Karpas-422 (cell line): Measurements from ENCODE around the gene ASPHD1. TPM values are rescaled to one million over a fixed set of nuclear protein-coding genes. Genes with fewer than 3 reads are reported as not detected.
"Not testable (repeated sequence)": the region's sequence is repeated elsewhere in the genome, so short reads cannot be mapped to it uniquely, and the experiment has no call there.

Source experiments
- DNase-seq: peaks from one replicate; pipeline ENCODE4 v3.0.0-alpha.2; 2015
- H2AFZ ChIP-seq: fragments of 200-600 bp; sonication (generic); 2 replicates; pipeline ENCODE4 v1.6.1; 2014; ENCODE audit warnings: antibody characterized with exemption, low read length, mixed read lengths
- H3K27ac ChIP-seq: fragments of 200-600 bp; sonication (generic); 2 replicates; pipeline ENCODE4 v1.5.1; 2014; ENCODE audit warnings: mild to moderate bottlenecking, low read length, moderate library complexity
- H3K27me3 ChIP-seq: fragments of 200-600 bp; sonication (generic); 2 replicates; pipeline ENCODE4 v1.6.1; 2014; ENCODE audit warnings: low read length, mixed read lengths
- H3K36me3 ChIP-seq: fragments of 200-600 bp; sonication (generic); 2 replicates; pipeline ENCODE4 v1.6.1; 2014; ENCODE audit warnings: low read length, mixed read lengths; ENCODE audit not compliant: insufficient read depth
- H3K4me1 ChIP-seq: fragments of 200-600 bp; sonication (generic); 2 replicates; pipeline ENCODE4 v1.6.1; 2014; ENCODE audit warnings: mild to moderate bottlenecking, low read length, mixed read lengths
- H3K4me2 ChIP-seq: fragments of 200-600 bp; sonication (generic); 2 replicates; pipeline ENCODE4 v1.6.1; 2014; ENCODE audit warnings: low read length, low read depth, mild to moderate bottlenecking; ENCODE audit not compliant: poor library complexity, severe bottlenecking
- H3K4me3 ChIP-seq: fragments of 200-600 bp; sonication (generic); 2 replicates; pipeline ENCODE4 v1.5.1; 2014; ENCODE audit warnings: mild to moderate bottlenecking, antibody characterized with exemption, low read length, mixed read lengths
- H3K79me2 ChIP-seq: fragments of 200-600 bp; sonication (generic); 2 replicates; pipeline ENCODE4 v1.6.1; 2014; ENCODE audit warnings: mild to moderate bottlenecking, low read length, mixed read lengths
- H3K9ac ChIP-seq: fragments of 200-600 bp; sonication (generic); 2 replicates; pipeline ENCODE4 v1.6.0; 2014; ENCODE audit warnings: low read length
- H3K9me2 ChIP-seq: fragments of 200-600 bp; sonication (generic), shearing (Covaris generic); replicated peaks from 2 replicates; pipeline ENCODE4 v1.6.0; 2014; ENCODE audit warnings: mild to moderate bottlenecking, low read length, moderate library complexity; ENCODE audit not compliant: insufficient read depth
- H3K9me3 ChIP-seq: fragments of 300-700, 200-600 bp; sonication (generic); 2 replicates; pipeline ENCODE4 v1.6.1; 2014; ENCODE audit warnings: low read length, mixed read lengths
- H4K20me1 ChIP-seq: fragments of 200-600 bp; sonication (generic); 2 replicates; pipeline ENCODE4 v1.6.1; 2014; ENCODE audit warnings: mild to moderate bottlenecking, antibody characterized with exemption, low read length, low read depth; ENCODE audit not compliant: insufficient read depth
- total RNA-seq: library from RNA; depleted of rRNA; stranded (reverse); fragments of >200 nt; shearing (Covaris generic); gene quantifications from 2 replicates; pipeline ENCODE4 v1.2.3, GENCODE V29; 2014; ENCODE audit warnings: low replicate concordance

Gene ASPHD1
- total RNA-seq, 1 experiment from 2014 or later = 0.19 TPM

- no peaks in the 10 kb centered on the region for H3K27me3 ChIP-seq
- H3K9me3 ChIP-seq = no peaks in the 10 kb centered on the region
- H3K79me2 ChIP-seq = no peaks in the 10 kb centered on the region
- peak; percentile 12 for DNase-seq
- no peaks in the 10 kb centered on the region for H3K9me2 ChIP-seq
- H3K4me3 ChIP-seq = no peak overlapping the region
- H2AFZ ChIP-seq = no peak overlapping the region
- H3K36me3 ChIP-seq = no peaks in the 10 kb centered on the region
- H4K20me1 ChIP-seq = no peaks in the 10 kb centered on the region
- no peak overlapping the region for H3K9ac ChIP-seq
- no peak overlapping the region for H3K27ac ChIP-seq
- no peaks in the 10 kb centered on the region for H3K4me1 ChIP-seq
- no peak overlapping the region for H3K4me2 ChIP-seq
Measured at GRCh38 chr16:29875206-29875605, 25.1 kb upstream of the ASPHD1 start.

- DNase-seq = no peak
- Histone ChIP-seq H3K4me1 (no peaks in the 10 kb centered on the region), H3K79me2 (no peaks in the 10 kb centered on the region), H3K9me3 (no peaks in the 10 kb centered on the region), H4K20me1 (no peaks in the 10 kb centered on the region), H3K4me3 (no peak overlapping the region), H3K9ac (no peak overlapping the region), H2AFZ (no peak overlapping the region), H3K27me3 (no peaks in the 10 kb centered on the region), H3K4me2 (no peak overlapping the region), H3K36me3 (no peaks in the 10 kb centered on the region), H3K27ac (no peak overlapping the region), H3K9me2 (no peaks in the 10 kb centered on the region)
Measured at GRCh38 chr16:29876217-29876593, 24.1 kb upstream of the ASPHD1 start.

- Histone ChIP-seq H3K79me2 (no peaks in the 10 kb centered on the region), H4K20me1 (no peaks in the 10 kb centered on the region), H2AFZ (no peak overlapping the region), H3K4me3 (no peak overlapping the region), H3K4me2 (no peak overlapping the region), H3K27ac (no peak overlapping the region), H3K36me3 (no peaks in the 10 kb centered on the region), H3K9ac (no peak overlapping the region), H3K4me1 (no peaks in the 10 kb centered on the region), H3K9me2 (no peaks in the 10 kb centered on the region), H3K9me3 (no peaks in the 10 kb centered on the region), H3K27me3 (no peaks in the 10 kb centered on the region)
- peak; percentile 40 for DNase-seq
Measured at GRCh38 chr16:29876594-29877249, 23.6 kb upstream of the ASPHD1 start.

GRCh38 chr16:29877266-29877961, 22.9 kb upstream of the ASPHD1 start:
- H4K20me1 ChIP-seq = no peaks in the 10 kb centered on the region
- H3K9me2 ChIP-seq = no peaks in the 10 kb centered on the region
- no peaks in the 10 kb centered on the region for H3K9me3 ChIP-seq
- DNase-seq = peak; percentile 97
- no peak overlapping the region for H3K4me3 ChIP-seq
- H3K9ac ChIP-seq = no peak overlapping the region
- no peaks in the 10 kb centered on the region for H3K79me2 ChIP-seq
- no peaks in the 10 kb centered on the region for H3K36me3 ChIP-seq
- H3K27me3 ChIP-seq = no peaks in the 10 kb centered on the region
- no peak overlapping the region for H3K4me2 ChIP-seq
- H2AFZ ChIP-seq = no peak overlapping the region
- H3K4me1 ChIP-seq = no peaks in the 10 kb centered on the region
- H3K27ac ChIP-seq = no peak overlapping the region

- H3K4me2 ChIP-seq = no peak overlapping the region
- no peak for DNase-seq
- no peaks in the 10 kb centered on the region for H3K4me1 ChIP-seq
- H3K27me3 ChIP-seq = no peaks in the 10 kb centered on the region
- no peaks in the 10 kb centered on the region for H3K9me3 ChIP-seq
- H3K27ac ChIP-seq = no peak overlapping the region
- H3K4me3 ChIP-seq = no peak overlapping the region
- H3K9me2 ChIP-seq = no peaks in the 10 kb centered on the region
- H3K36me3 ChIP-seq = no peaks in the 10 kb centered on the region
- no peak overlapping the region for H2AFZ ChIP-seq
- no peaks in the 10 kb centered on the region for H4K20me1 ChIP-seq
- H3K79me2 ChIP-seq = no peaks in the 10 kb centered on the region
- H3K9ac ChIP-seq = no peak overlapping the region
Measured at GRCh38 chr16:29878172-29878571, 22.1 kb upstream of the ASPHD1 start.

- Histone ChIP-seq H3K27ac (no peak overlapping the region), H3K79me2 (no peaks in the 10 kb centered on the region), H3K9ac (no peak overlapping the region), H3K4me3 (no peak overlapping the region), H3K36me3 (no peaks in the 10 kb centered on the region), H3K4me2 (no peak overlapping the region), H2AFZ (no peak overlapping the region), H3K27me3 (no peaks in the 10 kb centered on the region), H3K4me1 (no peaks in the 10 kb centered on the region), H3K9me2 (no peaks in the 10 kb centered on the region), H4K20me1 (no peaks in the 10 kb centered on the region), H3K9me3 (no peaks in the 10 kb centered on the region)
- DNase-seq = no peak
Measured at GRCh38 chr16:29881050-29881449, 19.2 kb upstream of the ASPHD1 start.

GRCh38 chr16:29883987-29884386, 16.3 kb upstream of the ASPHD1 start:
- H3K79me2 ChIP-seq = no peaks in the 10 kb centered on the region
- H3K4me3 ChIP-seq = no peak overlapping the region
- H3K4me1 ChIP-seq = no peaks in the 10 kb centered on the region
- H2AFZ ChIP-seq = no peak overlapping the region
- H3K9ac ChIP-seq = no peak overlapping the region
- no peaks in the 10 kb centered on the region for H3K36me3 ChIP-seq
- no peaks in the 10 kb centered on the region for H4K20me1 ChIP-seq
- H3K27ac ChIP-seq = no peak overlapping the region
- H3K9me2 ChIP-seq = no peaks in the 10 kb centered on the region
- peak; percentile 65 for DNase-seq
- no peaks in the 10 kb centered on the region for H3K9me3 ChIP-seq
- H3K4me2 ChIP-seq = no peak overlapping the region
- H3K27me3 ChIP-seq = no peaks in the 10 kb centered on the region

- H3K27ac ChIP-seq, H3K4me1 ChIP-seq, H4K20me1 ChIP-seq, H3K9me3 ChIP-seq, H3K27me3 ChIP-seq, H2AFZ ChIP-seq, H3K9ac ChIP-seq, H3K79me2 ChIP-seq, DNase-seq, H3K36me3 ChIP-seq, H3K9me2 ChIP-seq, H3K4me2 ChIP-seq, H3K4me3 ChIP-seq: not testable (repeated sequence)
Measured at GRCh38 chr16:29889372-29889771, 10.9 kb upstream of the ASPHD1 start.
